VCaP (cell line): Measurements from ENCODE around the gene BTBD18.

Experiments
- H3K27ac ChIP-seq: fragments of 450-650 bp; 2 replicates; pipeline ENCODE4 v1.5.1; 2017
- TF ChIP-seq, protein P1 (sequence below): fragments of 450-650 bp; conservative IDR thresholded peaks from 2 replicates; pipeline ENCODE4 v1.5.1; 2017; ENCODE audit warnings: mild to moderate bottlenecking, moderate library complexity

The BTBD18 gene

GRCh38 chr11:57751676-57752253, at the start of gene BTBD18:
Gene BTBD18 (minus strand): TSS chr11:57751819. CDS start chr11:57751188, 631 bp downstream.
- TF ChIP-seq, protein P1, sequence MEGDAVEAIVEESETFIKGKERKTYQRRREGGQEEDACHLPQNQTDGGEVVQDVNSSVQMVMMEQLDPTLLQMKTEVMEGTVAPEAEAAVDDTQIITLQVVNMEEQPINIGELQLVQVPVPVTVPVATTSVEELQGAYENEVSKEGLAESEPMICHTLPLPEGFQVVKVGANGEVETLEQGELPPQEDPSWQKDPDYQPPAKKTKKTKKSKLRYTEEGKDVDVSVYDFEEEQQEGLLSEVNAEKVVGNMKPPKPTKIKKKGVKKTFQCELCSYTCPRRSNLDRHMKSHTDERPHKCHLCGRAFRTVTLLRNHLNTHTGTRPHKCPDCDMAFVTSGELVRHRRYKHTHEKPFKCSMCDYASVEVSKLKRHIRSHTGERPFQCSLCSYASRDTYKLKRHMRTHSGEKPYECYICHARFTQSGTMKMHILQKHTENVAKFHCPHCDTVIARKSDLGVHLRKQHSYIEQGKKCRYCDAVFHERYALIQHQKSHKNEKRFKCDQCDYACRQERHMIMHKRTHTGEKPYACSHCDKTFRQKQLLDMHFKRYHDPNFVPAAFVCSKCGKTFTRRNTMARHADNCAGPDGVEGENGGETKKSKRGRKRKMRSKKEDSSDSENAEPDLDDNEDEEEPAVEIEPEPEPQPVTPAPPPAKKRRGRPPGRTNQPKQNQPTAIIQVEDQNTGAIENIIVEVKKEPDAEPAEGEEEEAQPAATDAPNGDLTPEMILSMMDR = peak; percentile 86
- H3K27ac ChIP-seq = peak within 1 kb of the TSS; percentile 68

DNA sequence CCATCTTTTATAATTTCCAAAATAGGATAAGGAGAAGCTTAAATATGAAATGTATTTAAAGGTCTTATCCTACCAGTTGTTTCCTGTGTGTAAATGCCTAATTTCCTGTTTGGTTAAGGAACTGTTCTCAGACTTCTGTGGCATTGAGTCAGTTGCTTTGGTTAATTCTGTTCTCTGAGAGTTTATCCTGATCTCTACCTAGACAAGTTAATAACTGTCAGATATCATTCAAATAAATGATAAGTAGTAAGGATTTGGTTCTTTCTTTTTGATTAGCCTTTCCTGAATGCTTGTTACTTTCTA, 49.5 kb upstream of the BTBD18 start:
- H3K27ac ChIP-seq = peak overlapping the region; percentile 94
- TF ChIP-seq, protein P1 = no peak

GRCh38 chr11:57800444-57801182, 49.0 kb upstream of the BTBD18 start:
- peak overlapping the region; percentile 94 for H3K27ac ChIP-seq

DNA sequence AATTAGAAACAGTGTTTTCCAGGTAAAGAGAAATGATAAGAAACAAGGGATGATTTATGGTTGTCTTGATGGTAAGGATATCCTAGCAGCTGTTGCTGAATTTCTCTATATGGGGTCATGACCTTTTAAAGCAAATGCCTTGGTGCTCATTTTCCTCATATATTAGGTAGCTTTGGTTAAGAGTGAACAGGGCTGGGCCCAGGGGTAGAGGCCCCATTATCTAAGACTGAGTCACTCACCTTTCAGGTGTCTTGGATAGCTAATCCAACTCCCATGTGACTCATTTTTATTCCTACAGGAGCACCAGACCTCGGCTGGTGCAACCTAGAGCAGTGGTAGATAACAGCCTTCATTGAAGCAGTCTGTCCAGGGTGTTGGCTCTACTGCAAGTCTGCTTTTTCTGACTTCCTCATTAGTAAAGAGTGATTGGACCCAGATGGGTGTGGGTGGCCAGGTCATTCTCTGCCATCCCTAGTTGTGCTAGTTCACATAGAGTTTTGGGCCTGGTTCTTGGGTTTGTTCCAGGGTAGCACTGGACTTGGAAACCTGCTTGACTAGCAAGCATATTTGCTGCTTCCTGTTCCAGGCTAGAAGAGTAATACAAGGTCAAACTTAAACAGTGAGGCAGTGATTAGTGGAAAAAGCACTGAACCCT, 47.4 kb upstream of the BTBD18 start:
- TF ChIP-seq, protein P1 = no peak
- H3K27ac ChIP-seq = peak overlapping the region; percentile 94

More at GRCh38 chr11:57800444-57801182, 49.0 kb upstream of the BTBD18 start:
- TF ChIP-seq, protein P1 = peak; percentile 92

DNA sequence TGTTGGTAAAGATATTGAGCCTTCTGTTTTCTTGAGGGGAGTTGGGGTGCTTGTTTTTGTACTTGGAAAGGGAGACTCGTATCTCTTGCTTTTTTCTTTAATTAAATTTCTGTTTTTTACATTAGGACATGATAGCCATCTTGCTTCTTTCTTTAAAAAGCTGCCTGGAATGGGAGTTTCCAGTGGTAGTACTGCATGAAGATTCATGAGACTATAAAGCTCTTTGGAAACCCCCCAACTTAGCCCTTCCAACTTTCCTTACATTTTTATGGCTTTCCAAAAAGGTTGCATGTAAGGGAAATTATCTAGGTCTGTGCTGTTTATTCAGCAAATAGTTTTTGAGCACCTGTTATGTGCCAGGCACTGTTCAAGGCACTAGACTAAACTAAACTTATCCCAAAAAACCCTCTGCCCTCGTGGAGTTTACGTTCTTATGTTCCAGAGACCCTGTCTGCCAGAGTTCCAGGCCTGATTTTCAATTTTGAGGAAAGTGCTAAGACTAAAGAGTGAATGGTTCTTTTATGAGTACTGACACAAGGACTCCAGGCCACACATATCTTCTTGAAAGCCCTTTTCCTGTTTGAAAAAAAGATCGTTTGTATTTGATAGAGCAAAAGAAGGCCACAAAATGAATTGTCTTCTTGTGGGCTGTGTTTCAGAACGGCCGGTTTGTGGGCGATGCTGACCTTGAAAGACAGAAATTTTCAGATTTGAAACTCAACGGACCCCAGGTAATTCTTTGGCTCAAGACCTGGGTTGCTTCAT, 41.9 kb upstream of the BTBD18 start:
- peak overlapping the region; percentile 50 for H3K27ac ChIP-seq

DNA sequence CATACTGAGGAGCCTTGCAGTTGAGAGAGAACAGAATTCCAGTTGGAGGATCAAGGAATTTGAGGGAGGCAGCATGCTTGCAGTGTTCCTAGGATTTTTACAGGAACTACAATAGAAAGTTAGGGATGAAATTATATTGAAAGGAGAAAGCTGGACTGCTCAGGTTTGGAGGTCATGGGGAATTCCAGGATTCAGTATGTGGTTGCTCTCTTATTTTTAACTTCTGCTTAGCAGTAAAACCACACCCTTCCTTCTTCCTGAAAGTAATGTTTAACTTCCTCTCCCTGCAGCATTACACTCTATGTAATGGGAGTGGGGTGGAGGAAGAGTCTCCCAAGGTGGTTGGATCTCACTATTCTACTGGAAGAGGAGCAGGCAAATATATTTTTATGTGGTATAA, 41.3 kb upstream of the BTBD18 start:
- peak overlapping the region; percentile 50 for H3K27ac ChIP-seq

More for the DNA sequence above, 41.9 kb upstream of the BTBD18 start:
- TF ChIP-seq, protein P1 = no peak

More for the DNA sequence above, 41.3 kb upstream of the BTBD18 start:
- TF ChIP-seq, protein P1 = no peak
